HepG2 (cell line): ENCODE results near the gene FAAP20. TPM values are rescaled to one million over a fixed set of nuclear protein-coding genes. Genes with fewer than 3 reads are reported as not detected.
A peak's percentile ranks its signal among the peaks of the same experiment; 100 is the strongest.

Source experiments
- ATAD3A ChIP-seq: sonication (generic); formaldehyde crosslinking; IDR thresholded peaks from 2 replicates; pipeline ENCODE4 v1.4.0; 2020; ENCODE audit warnings: missing genetic modification reagents
- KMT2A ChIP-seq: sonication (generic); formaldehyde crosslinking; IDR thresholded peaks from 2 replicates; pipeline ENCODE4 v1.4.0; 2020; ENCODE audit warnings: missing genetic modification reagents
- PLSCR1 ChIP-seq: sonication (generic); formaldehyde crosslinking; IDR thresholded peaks from 2 replicates; pipeline ENCODE4 v1.5.0; 2020; ENCODE audit warnings: missing genetic modification reagents, mild to moderate bottlenecking, borderline replicate concordance
- SOX6 ChIP-seq, 2 experiments: fragments of 450-650 bp in 1 of 2; sonication (generic) in 1 of 2; formaldehyde crosslinking in 1 of 2; IDR thresholded peaks; 2 replicates each; pipeline versions ENCODE4 v1.4.0 to v1.6.1; 2017 to 2020; ENCODE audit warnings: antibody characterized with exemption in 1 of 2, mild to moderate bottlenecking in 1 of 2, missing genetic modification reagents in 1 of 2
- USF2 ChIP-seq, 2 experiments: sonication (generic) in 1 of 2; formaldehyde crosslinking in 1 of 2; IDR thresholded peaks; 2 replicates each; pipeline versions ENCODE4 v1.5.1 to v1.6.1; 2011 to 2020; ENCODE audit warnings: borderline replicate concordance in 1 of 2, low read depth in 1 of 2, low read length in 1 of 2, mild to moderate bottlenecking in 1 of 2, missing genetic modification reagents in 1 of 2, moderate library complexity in 1 of 2
- ZFP41 ChIP-seq: sonication (generic); formaldehyde crosslinking; IDR thresholded peaks from 2 replicates; pipeline ENCODE4 v1.4.0; 2020; ENCODE audit warnings: mild to moderate bottlenecking, missing genetic modification reagents, borderline replicate concordance
- ZFX ChIP-seq: sonication (generic); formaldehyde crosslinking; IDR thresholded peaks from 2 replicates; pipeline ENCODE4 v1.4.0; 2020; ENCODE audit warnings: mild to moderate bottlenecking, low read depth, missing genetic modification reagents, moderate library complexity
- ZNF337 ChIP-seq: sonication (generic); formaldehyde crosslinking; IDR thresholded peaks from 2 replicates; pipeline ENCODE4 v1.5.1; 2020; ENCODE audit warnings: missing genetic modification reagents, low read depth, mild to moderate bottlenecking, borderline replicate concordance
- ZNF367 ChIP-seq: sonication (generic); formaldehyde crosslinking; IDR thresholded peaks from 2 replicates; pipeline ENCODE4 v1.4.0; 2020; ENCODE audit warnings: missing genetic modification reagents, borderline replicate concordance
- polyA plus RNA-seq, 8 experiments: library from polyadenylated mRNA; depleted of rRNA in 3 of 8; stranded (reverse) in 7 of 8; unstranded in 1 of 8; fragments of >200 nt; fragmentation: Illumina TruSeq in 4 of 8; extraction: Trizol in 4 of 8; gene quantifications; 2 replicates each; pipeline versions ENCODE4 v1.2.1 to v1.2.3, GENCODE V29; 2011 to 2016; ENCODE audit warnings: low read depth in 4 of 8, missing spikeins in 1 of 8, mixed read lengths in 1 of 8; ENCODE audit not compliant: insufficient read depth in 1 of 8
- total RNA-seq, 5 experiments: library from RNA; depleted of rRNA; stranded (reverse); fragments of >200 nt; fragmentation: Illumina TruSeq; extraction: Trizol; gene quantifications; 2 replicates each; pipeline ENCODE4 v1.2.3, GENCODE V29; 2016; ENCODE audit warnings: low read depth in 1 of 5
- TF ChIP-seq, protein P1 (sequence below): sonication (generic); formaldehyde crosslinking; IDR thresholded peaks from 2 replicates; pipeline ENCODE4 v1.4.0; 2020; ENCODE audit warnings: mild to moderate bottlenecking, missing genetic modification reagents
- TF ChIP-seq, protein P2 (sequence below): sonication (generic); formaldehyde crosslinking; IDR thresholded peaks from 2 replicates; pipeline ENCODE4 v1.4.0; 2020; ENCODE audit warnings: missing genetic modification reagents

The FAAP20 gene
- total and polyA plus RNA-seq, 2 of the 13 experiments (the other 11 are each of a cell fraction or from before 2014, with no cell fraction given) = 9.6 to 10.8 TPM

- TF ChIP-seq, protein P1, sequence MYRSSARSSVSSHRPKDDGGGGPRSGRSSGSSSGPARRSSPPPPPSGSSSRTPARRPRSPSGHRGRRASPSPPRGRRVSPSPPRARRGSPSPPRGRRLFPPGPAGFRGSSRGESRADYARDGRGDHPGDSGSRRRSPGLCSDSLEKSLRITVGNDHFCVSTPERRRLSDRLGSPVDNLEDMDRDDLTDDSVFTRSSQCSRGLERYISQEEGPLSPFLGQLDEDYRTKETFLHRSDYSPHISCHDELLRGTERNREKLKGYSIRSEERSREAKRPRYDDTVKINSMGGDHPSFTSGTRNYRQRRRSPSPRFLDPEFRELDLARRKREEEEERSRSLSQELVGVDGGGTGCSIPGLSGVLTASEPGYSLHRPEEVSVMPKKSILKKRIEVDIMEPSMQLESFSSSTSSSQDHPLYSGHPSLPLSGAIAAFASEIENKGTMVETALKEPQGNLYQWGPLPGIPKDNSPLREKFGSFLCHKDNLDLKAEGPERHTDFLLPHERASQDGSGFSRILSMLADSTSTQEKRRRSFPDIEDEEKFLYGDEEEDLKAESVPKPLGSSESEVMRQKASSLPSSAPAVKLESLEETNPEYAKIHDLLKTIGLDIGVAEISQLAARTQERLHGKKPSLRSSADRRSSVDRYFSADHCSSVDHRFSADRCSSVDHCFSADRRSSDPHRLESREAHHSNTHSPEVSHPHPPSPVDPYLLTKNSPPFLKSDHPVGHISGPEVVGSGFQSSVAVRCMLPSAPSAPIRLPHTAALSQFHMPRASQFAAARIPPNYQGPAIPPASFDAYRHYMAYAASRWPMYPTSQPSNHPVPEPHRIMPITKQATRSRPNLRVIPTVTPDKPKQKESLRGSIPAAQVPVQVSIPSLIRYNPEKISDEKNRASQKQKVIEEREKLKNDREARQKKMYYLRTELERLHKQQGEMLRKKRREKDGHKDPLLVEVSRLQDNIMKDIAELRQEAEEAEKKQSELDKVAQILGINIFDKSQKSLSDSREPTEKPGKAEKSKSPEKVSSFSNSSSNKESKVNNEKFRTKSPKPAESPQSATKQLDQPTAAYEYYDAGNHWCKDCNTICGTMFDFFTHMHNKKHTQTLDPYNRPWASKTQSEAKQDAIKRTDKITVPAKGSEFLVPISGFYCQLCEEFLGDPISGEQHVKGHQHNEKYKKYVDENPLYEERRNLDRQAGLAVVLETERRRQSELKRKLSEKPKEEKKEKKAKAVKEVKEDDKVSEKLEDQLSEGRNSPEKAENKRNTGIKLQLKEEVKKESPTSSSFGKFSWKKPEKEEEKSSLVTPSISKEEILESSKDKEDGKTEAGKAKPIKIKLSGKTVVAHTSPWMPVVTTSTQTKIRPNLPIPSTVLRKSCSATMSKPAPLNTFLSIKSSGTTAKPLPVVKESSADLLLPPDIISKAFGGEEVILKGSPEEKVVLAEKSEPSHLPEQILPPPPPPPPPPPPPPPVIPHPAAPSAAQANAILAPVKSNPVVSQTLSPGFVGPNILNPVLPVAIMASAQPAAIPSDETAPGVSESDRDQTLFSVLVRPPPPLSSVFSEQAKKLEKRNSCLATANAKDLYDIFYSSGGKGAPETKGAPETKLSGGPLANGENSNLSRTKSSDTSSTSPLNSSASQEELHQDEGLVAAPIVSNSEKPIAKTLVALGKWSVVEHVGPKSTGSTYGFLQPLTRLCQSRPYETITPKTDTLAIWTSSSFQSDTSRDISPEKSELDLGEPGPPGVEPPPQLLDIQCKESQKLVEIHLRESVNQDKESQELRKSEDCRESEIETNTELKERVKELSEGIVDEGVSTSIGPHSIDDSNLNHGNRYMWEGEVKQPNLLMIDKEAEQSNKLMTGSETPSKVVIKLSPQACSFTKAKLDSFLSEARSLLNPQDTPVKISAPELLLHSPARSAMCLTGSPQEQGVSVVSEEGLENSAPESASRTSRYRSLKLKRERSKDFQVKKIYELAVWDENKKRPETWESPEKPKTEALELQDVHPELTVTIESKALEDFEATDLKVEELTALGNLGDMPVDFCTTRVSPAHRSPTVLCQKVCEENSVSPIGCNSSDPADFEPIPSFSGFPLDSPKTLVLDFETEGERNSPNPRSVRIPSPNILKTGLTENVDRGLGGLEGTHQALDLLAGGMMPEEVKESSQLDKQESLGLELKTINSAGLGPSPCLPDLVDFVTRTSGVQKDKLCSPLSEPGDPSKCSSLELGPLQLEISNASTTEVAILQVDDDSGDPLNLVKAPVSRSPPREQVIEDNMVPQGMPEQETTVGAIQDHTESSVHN (CRISPR knock-in tag) = no peak
- no peak; the same call in 1 of the 2 replicates for TF ChIP-seq ZFX (CRISPR knock-in tag)
- no peak for TF ChIP-seq PLSCR1 (CRISPR knock-in tag)
- no peak for TF ChIP-seq ATAD3A (CRISPR knock-in tag)
- TF ChIP-seq ZFP41 (CRISPR knock-in tag) = no peak
- no peak for TF ChIP-seq ZNF367 (CRISPR knock-in tag)
- no peak for TF ChIP-seq SOX6 (IDR thresholded peaks at IDR 0.05)
- TF ChIP-seq SOX6 (CRISPR knock-in tag; IDR thresholded peaks at IDR 0.05) = no peak
- peak; percentile 15; the same call in 1 of the 2 replicates for TF ChIP-seq KMT2A (CRISPR knock-in tag)
- no peak for TF ChIP-seq ZNF337 (CRISPR knock-in tag)
- TF ChIP-seq, protein P2, sequence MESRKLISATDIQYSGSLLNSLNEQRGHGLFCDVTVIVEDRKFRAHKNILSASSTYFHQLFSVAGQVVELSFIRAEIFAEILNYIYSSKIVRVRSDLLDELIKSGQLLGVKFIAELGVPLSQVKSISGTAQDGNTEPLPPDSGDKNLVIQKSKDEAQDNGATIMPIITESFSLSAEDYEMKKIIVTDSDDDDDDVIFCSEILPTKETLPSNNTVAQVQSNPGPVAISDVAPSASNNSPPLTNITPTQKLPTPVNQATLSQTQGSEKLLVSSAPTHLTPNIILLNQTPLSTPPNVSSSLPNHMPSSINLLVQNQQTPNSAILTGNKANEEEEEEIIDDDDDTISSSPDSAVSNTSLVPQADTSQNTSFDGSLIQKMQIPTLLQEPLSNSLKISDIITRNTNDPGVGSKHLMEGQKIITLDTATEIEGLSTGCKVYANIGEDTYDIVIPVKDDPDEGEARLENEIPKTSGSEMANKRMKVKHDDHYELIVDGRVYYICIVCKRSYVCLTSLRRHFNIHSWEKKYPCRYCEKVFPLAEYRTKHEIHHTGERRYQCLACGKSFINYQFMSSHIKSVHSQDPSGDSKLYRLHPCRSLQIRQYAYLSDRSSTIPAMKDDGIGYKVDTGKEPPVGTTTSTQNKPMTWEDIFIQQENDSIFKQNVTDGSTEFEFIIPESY = no peak
- TF ChIP-seq USF2 (IDR thresholded peaks at IDR 0.05; ENCODE audit: low read depth, low read length) = no peak
- no peak for TF ChIP-seq USF2 (CRISPR knock-in tag; IDR thresholded peaks at IDR 0.05; ENCODE audit: borderline replicate concordance)
Measured at GRCh38 chr1:2206813-2207487, 12.4 kb upstream of the FAAP20 start (continued).
